Tibial nerve (tissue), 4 donors: ENCODE measurements around the gene MAML2.

Source experiments
- EP300 ChIP-seq, 2 donors: sonication (generic); formaldehyde crosslinking; IDR thresholded peaks; one replicate each; pipeline ENCODE4 v1.6.1; 2017; ENCODE audit warnings: antibody characterized with exemption in 2 of 2, mild to moderate bottlenecking in 1 of 2
- POLR2A ChIP-seq, 2 donors: fragments of 450-650 bp; IDR thresholded peaks; one replicate each; pipeline ENCODE4 v1.6.1; 2017; ENCODE audit warnings: antibody characterized with exemption in 2 of 2, mild to moderate bottlenecking in 2 of 2, moderate library complexity in 2 of 2
- TF ChIP-seq, protein P1 (sequence below), 5 experiments: fragments of 200-600 bp in 3 of 5; fragments of 450-650 bp in 2 of 5; sonication (generic) in 3 of 5; IDR thresholded peaks; one replicate each; pipeline ENCODE4 v1.5.1; 2016 to 2019; ENCODE audit warnings: antibody characterized with exemption in 5 of 5, mild to moderate bottlenecking in 3 of 5, moderate library complexity in 2 of 5

- TF ChIP-seq POLR2A (IDR thresholded peaks at IDR 0.05), result no peak
- no peak for TF ChIP-seq EP300 (IDR thresholded peaks at IDR 0.05)
- TF ChIP-seq, protein P1, sequence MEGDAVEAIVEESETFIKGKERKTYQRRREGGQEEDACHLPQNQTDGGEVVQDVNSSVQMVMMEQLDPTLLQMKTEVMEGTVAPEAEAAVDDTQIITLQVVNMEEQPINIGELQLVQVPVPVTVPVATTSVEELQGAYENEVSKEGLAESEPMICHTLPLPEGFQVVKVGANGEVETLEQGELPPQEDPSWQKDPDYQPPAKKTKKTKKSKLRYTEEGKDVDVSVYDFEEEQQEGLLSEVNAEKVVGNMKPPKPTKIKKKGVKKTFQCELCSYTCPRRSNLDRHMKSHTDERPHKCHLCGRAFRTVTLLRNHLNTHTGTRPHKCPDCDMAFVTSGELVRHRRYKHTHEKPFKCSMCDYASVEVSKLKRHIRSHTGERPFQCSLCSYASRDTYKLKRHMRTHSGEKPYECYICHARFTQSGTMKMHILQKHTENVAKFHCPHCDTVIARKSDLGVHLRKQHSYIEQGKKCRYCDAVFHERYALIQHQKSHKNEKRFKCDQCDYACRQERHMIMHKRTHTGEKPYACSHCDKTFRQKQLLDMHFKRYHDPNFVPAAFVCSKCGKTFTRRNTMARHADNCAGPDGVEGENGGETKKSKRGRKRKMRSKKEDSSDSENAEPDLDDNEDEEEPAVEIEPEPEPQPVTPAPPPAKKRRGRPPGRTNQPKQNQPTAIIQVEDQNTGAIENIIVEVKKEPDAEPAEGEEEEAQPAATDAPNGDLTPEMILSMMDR (IDR thresholded peaks at IDR 0.05), result no peak
Observed at GRCh38 chr11:96187822-96188221, 155.2 kb downstream of the MAML2 start.
